ENCODE results near the gene UTS2R. TPM values are rescaled to one million over a fixed set of nuclear protein-coding genes. Genes with fewer than 3 reads are reported as not detected.
A peak's percentile ranks its signal among the peaks of the same experiment; 100 is the strongest.

UTS2R gene
- total and polyA plus RNA-seq, 2 of the 4 experiments (the other 2 are of a cell fraction) = not detected

- Histone ChIP-seq H2BK5ac (ENCODE audit: low read depth, low read length, poor library complexity, severe bottlenecking) (no peak overlapping the region), H3K4me3 (ENCODE audit: insufficient read depth, low read depth, low read length) (no peak overlapping the region), H3K9ac (ENCODE audit: low read depth, low read length) (no peak overlapping the region), H3K4me1 (ENCODE audit: control insufficient read depth, insufficient read depth, low read length) (no peaks in the 10 kb centered on the region), H3K36me3 (ENCODE audit: control insufficient read depth, insufficient read depth, low read length) (no peaks in the 10 kb centered on the region), H3K23ac (ENCODE audit: low read depth, low read length) (no peak overlapping the region), H3K27me3 (ENCODE audit: control insufficient read depth, insufficient read depth, low read length) (peaks cover 44% of the 10 kb centered on the region), H3K56ac (ENCODE audit: extremely low read depth, insufficient read depth, low read length) (no peak overlapping the region), H3K14ac (replicated peaks; ENCODE audit: low read depth, low read length) (no peak overlapping the region), H2AFZ (replicated peaks; ENCODE audit: low read length, poor library complexity) (no peak overlapping the region), H2BK120ac (ENCODE audit: low read depth, low read length) (no peak overlapping the region), H4K91ac (ENCODE audit: insufficient read depth, low read depth, low read length) (no peak overlapping the region), H4K20me1 (ENCODE audit: insufficient read depth, low read length) (no peaks in the 10 kb centered on the region), H4K8ac (ENCODE audit: low read depth in 2 of 2, low read length in 2 of 2) (no peak overlapping the region), H3K4ac (ENCODE audit: low read depth, low read length) (no peak overlapping the region), H3K9me3 (ENCODE audit: control insufficient read depth, insufficient read depth, low read length) (no peaks in the 10 kb centered on the region), H3K18ac (ENCODE audit: low read depth, low read length) (no peak overlapping the region), H3K27ac (ENCODE audit: insufficient read depth, low read length) (no peak overlapping the region), H2BK15ac (ENCODE audit: low read depth, low read length) (no peak overlapping the region), H3K4me2 (ENCODE audit: low read depth, low read length) (no peak overlapping the region), H2AK9ac (replicated peaks; ENCODE audit: low read depth, low read length, poor library complexity) (no peak overlapping the region), H2BK20ac (ENCODE audit: low read depth, low read length) (no peak overlapping the region), H2AK5ac (ENCODE audit: low read depth, low read length) (no peak overlapping the region), H4K5ac (ENCODE audit: low read depth, low read length) (no peak overlapping the region), H3K79me1 (ENCODE audit: low read depth in 1 of 2, low read length in 2 of 2) (no peaks in the 10 kb centered on the region), H3K9me1 (ENCODE audit: insufficient read depth, low read length) (no peaks in the 10 kb centered on the region)
- DNase-seq (peak; percentile 11), ATAC-seq (ENCODE audit: low read depth) (peak; percentile 42; the same call in 1 of the 2 replicates)
- BruUV-seq (replicated peaks) = no TSS peak
- in situ Hi-C loops (cut with MboI; ENCODE audit: low sequenced_read_pairs) (no loop called here), intact Hi-C loops (cut with micrococcal nuclease) (no loop called here), dilution Hi-C loops (cut with HindIII; ENCODE audit: low sequenced_read_pairs, unreplicated experiment) (no loop called here)
- 77% methylated on average over 3 of the region's 14 CpGs; no CpG with 5 or more reads in 1 of the 2 experiments for WGBS, 2 experiments (ENCODE audit: extremely low coverage in 2 of 2, insufficient read length in 1 of 2)
- TF ChIP-seq MAFK (IDR thresholded peaks at IDR 0.05; ENCODE audit: low read depth, low read length) (no peak), CEBPB (IDR thresholded peaks at IDR 0.05; ENCODE audit: low read depth, low read length) (no peak)
- ChIA-PET CTCF (no interaction called here), POLR2A (ENCODE audit: unreplicated experiment) (no interaction called here)
Observed at GRCh38 chr17:82367724-82368524, 3.6 kb upstream of the UTS2R start.

Data from IMR-90 (cell line).